ENCODE data around the gene SLC22A16.
"Not testable (repeated sequence)": the region's sequence is repeated elsewhere in the genome, so short reads cannot be mapped to it uniquely, and the experiment has no call there.

- TF ChIP-seq POLR2A (IDR thresholded peaks at IDR 0.05; ENCODE audit: low read depth, low read length); TAF1 (IDR thresholded peaks at IDR 0.05; ENCODE audit: borderline replicate concordance, low read depth, low read length); POLR2AphosphoS5 (IDR thresholded peaks at IDR 0.05; ENCODE audit: low read depth, low read length): not testable (repeated sequence)
Measured at GRCh38 chr6:110512549-110512948, 36.1 kb upstream of the SLC22A16 start.
